Hepatocyte (in vitro differentiated cells): ENCODE data around the gene IRX2. TPM values are rescaled to one million over a fixed set of nuclear protein-coding genes. Genes with fewer than 3 reads are reported as not detected.

Experiments
- DNase-seq: peaks from one replicate; pipeline ENCODE4 v3.0.0-alpha.2; 2016; ENCODE audit warnings: low spot score
- H2AFZ ChIP-seq: fragments of 200-600 bp; sonication (generic); 2 replicates; pipeline ENCODE4 v1.6.0; 2016; ENCODE audit warnings: antibody characterized with exemption, mild to moderate bottlenecking
- H3K27ac ChIP-seq: fragments of 200-600 bp; sonication (generic); 2 replicates; pipeline ENCODE4 v1.5.1; 2016; ENCODE audit warnings: mild to moderate bottlenecking
- H3K27me3 ChIP-seq: fragments of 200-600 bp; sonication (generic); 2 replicates; pipeline ENCODE4 v1.6.1; 2016
- H3K36me3 ChIP-seq: fragments of 200-600 bp; sonication (generic); replicated peaks from 2 replicates; pipeline ENCODE4 v1.5.1; 2016; ENCODE audit warnings: low read depth; ENCODE audit not compliant: insufficient read depth
- H3K4me1 ChIP-seq: fragments of 200-600 bp; sonication (generic); 2 replicates; pipeline ENCODE4 v1.5.1; 2016; ENCODE audit warnings: mild to moderate bottlenecking, moderate library complexity; ENCODE audit not compliant: insufficient read depth
- H3K4me2 ChIP-seq: fragments of 200-600 bp; sonication (generic); 2 replicates; pipeline ENCODE4 v1.6.0; 2016
- H3K4me3 ChIP-seq: fragments of 200-600 bp; sonication (generic); 2 replicates; pipeline ENCODE4 v1.5.1; 2016; ENCODE audit warnings: mild to moderate bottlenecking
- H3K79me2 ChIP-seq: fragments of 200-600 bp; sonication (generic); 2 replicates; pipeline ENCODE4 v1.6.0; 2017; ENCODE audit warnings: mild to moderate bottlenecking
- H3K9me2 ChIP-seq: fragments of 200-600 bp; sonication (generic); replicated peaks from 2 replicates; pipeline ENCODE4 v1.6.0; 2017; ENCODE audit warnings: mild to moderate bottlenecking; ENCODE audit not compliant: insufficient read depth
- H3K9me3 ChIP-seq: fragments of 200-600 bp; sonication (generic); 2 replicates; pipeline ENCODE4 v1.5.1; 2016; ENCODE audit warnings: low read depth, mild to moderate bottlenecking
- H4K20me1 ChIP-seq: fragments of 200-600 bp; sonication (generic); 2 replicates; pipeline ENCODE4 v1.6.0; 2016; ENCODE audit warnings: mild to moderate bottlenecking; ENCODE audit not compliant: insufficient read depth, poor library complexity, severe bottlenecking
- CTCF ChIP-seq: fragments of 200-600 bp; sonication (generic); IDR thresholded peaks from 2 replicates; pipeline ENCODE4 v1.5.1; 2016; ENCODE audit warnings: antibody characterized with exemption, mild to moderate bottlenecking; ENCODE audit not compliant: poor library complexity
- EZH2 ChIP-seq: fragments of 200-600 bp; sonication (generic); IDR thresholded peaks from 2 replicates; pipeline ENCODE4 v1.6.1; 2016; ENCODE audit warnings: antibody characterized with exemption, mild to moderate bottlenecking, borderline replicate concordance
- EZH2phosphoT487 ChIP-seq: fragments of 200-600 bp; sonication (generic); IDR thresholded peaks from one replicate; pipeline ENCODE4 v1.6.1; 2018; ENCODE audit warnings: antibody characterized with exemption, mild to moderate bottlenecking, low read depth, moderate library complexity; ENCODE audit not compliant: unreplicated experiment, severe bottlenecking
- whole genome bisulfite sequencing: methylation state at CpG from one replicate; pipeline ENCODE4 v1.1.6; 2016; ENCODE audit warnings: low lambda C conversion rate; ENCODE audit errors: missing lambda C conversion rate; 5-methylcytosine and 5-hydroxymethylcytosine counted together
- polyA plus RNA-seq: library from polyadenylated mRNA; unstranded; fragments of >200 nt; fragmentation: Nextera tagmentation; extraction: Ambion mirVana; gene quantifications from 2 replicates; pipeline ENCODE4 v1.2.1, GENCODE V29; 2016
- total RNA-seq: library from RNA; depleted of rRNA; stranded (reverse); fragments of >200 nt; gene quantifications from 2 replicates; pipeline ENCODE4 v1.2.3, GENCODE V29; 2014

Gene IRX2
- total and polyA plus RNA-seq, 2 experiments from 2014 or later, result 6.0 to 7.8 TPM

- Histone ChIP-seq H3K4me2 (no peak overlapping the region), H3K9me3 (no peaks in the 10 kb centered on the region), H2AFZ (no peak overlapping the region), H3K4me1 (peaks cover 8% of the 10 kb centered on the region), H3K36me3 (no peaks in the 10 kb centered on the region), H3K79me2 (no peaks in the 10 kb centered on the region), H3K9me2 (no peaks in the 10 kb centered on the region), H4K20me1 (no peaks in the 10 kb centered on the region), H3K4me3 (no peak overlapping the region), H3K27ac (peak overlapping the region; percentile 55), H3K27me3 (no peaks in the 10 kb centered on the region)
- 74% methylated on average over 9 of the region's 9 CpGs for WGBS
- DNase-seq, result no peak
- TF ChIP-seq CTCF (no peak), EZH2phosphoT487 (no peak), EZH2 (no peak)
Observed at GRCh38 chr5:2779459-2779858, 28.0 kb upstream of the IRX2 start.

- H3K9me2 ChIP-seq, result no peaks in the 10 kb centered on the region
- no peak overlapping the region for H3K4me3 ChIP-seq
- no peak for TF ChIP-seq EZH2
- no peak for TF ChIP-seq CTCF
- TF ChIP-seq EZH2phosphoT487, result no peak
- H3K79me2 ChIP-seq, result no peaks in the 10 kb centered on the region
- 80% methylated on average over 20 of the region's 20 CpGs for WGBS
- H2AFZ ChIP-seq, result no peak overlapping the region
- H3K4me1 ChIP-seq, result peaks cover 8% of the 10 kb centered on the region
- no peak overlapping the region for H3K4me2 ChIP-seq
- H3K9me3 ChIP-seq, result no peaks in the 10 kb centered on the region
- DNase-seq, result no peak
- no peaks in the 10 kb centered on the region for H3K27me3 ChIP-seq
- H3K27ac ChIP-seq, result no peak overlapping the region
- H4K20me1 ChIP-seq, result no peaks in the 10 kb centered on the region
- H3K36me3 ChIP-seq, result no peaks in the 10 kb centered on the region
Observed at GRCh38 chr5:2776337-2777302, 25.1 kb upstream of the IRX2 start.

- Histone ChIP-seq H3K27me3 (no peaks in the 10 kb centered on the region), H3K4me3 (no peak overlapping the region), H3K79me2 (no peaks in the 10 kb centered on the region), H3K27ac (no peak overlapping the region), H4K20me1 (no peaks in the 10 kb centered on the region), H2AFZ (no peak overlapping the region), H3K9me2 (no peaks in the 10 kb centered on the region), H3K4me2 (no peak overlapping the region), H3K36me3 (no peaks in the 10 kb centered on the region), H3K9me3 (no peaks in the 10 kb centered on the region), H3K4me1 (no peaks in the 10 kb centered on the region)
- WGBS, result 80% methylated on average over 6 of the region's 6 CpGs
- no peak for TF ChIP-seq EZH2
- no peak for TF ChIP-seq EZH2phosphoT487
- TF ChIP-seq CTCF, result no peak
- no peak for DNase-seq
Observed at GRCh38 chr5:2773327-2773726, 21.9 kb upstream of the IRX2 start.
